ENCODE results near the gene IL17A.
"Not testable (repeated sequence)": the region's sequence is repeated elsewhere in the genome, so short reads cannot be mapped to it uniquely, and the experiment has no call there.

The IL17A gene

GRCh38 chr6:52164319-52165094 is 21.7 kb upstream of the IL17A start:
- DNase-seq (ENCODE audit: low read depth) = no peak

- DNase-seq (ENCODE audit: low read depth) = no peak
Measured at GRCh38 chr6:52167267-52167666, 18.9 kb upstream of the IL17A start.

GRCh38 chr6:52168351-52168750 is 17.8 kb upstream of the IL17A start:
- not testable (repeated sequence) for DNase-seq (ENCODE audit: low read depth)

- DNase-seq (ENCODE audit: low read depth) = no peak
Measured at GRCh38 chr6:52174118-52174517, 12.1 kb upstream of the IL17A start.

- DNase-seq (ENCODE audit: low read depth) = no peak
Measured at GRCh38 chr6:52176550-52176949, 9.6 kb upstream of the IL17A start.

GRCh38 chr6:52177961-52178360 is 8.2 kb upstream of the IL17A start:
- no peak for DNase-seq (ENCODE audit: low read depth)

GRCh38 chr6:52180787-52181558 is 5.2 kb upstream of the IL17A start:
- DNase-seq (ENCODE audit: low read depth) = no peak

GRCh38 chr6:52183131-52183713 is 3.0 kb upstream of the IL17A start:
- DNase-seq (ENCODE audit: low read depth) = no peak

- DNase-seq (ENCODE audit: low read depth) = no peak
Measured at GRCh38 chr6:52186480-52186879, 305 bp downstream of the IL17A start.

- no peak for DNase-seq (ENCODE audit: low read depth)
Measured at GRCh38 chr6:52187098-52187497, 923 bp downstream of the IL17A start.

GRCh38 chr6:52189974-52190373 is 3.8 kb downstream of the IL17A start:
- DNase-seq (ENCODE audit: low read depth) = no peak

- no peak for DNase-seq (ENCODE audit: low read depth)
Measured at GRCh38 chr6:52190409-52190808, 4.2 kb downstream of the IL17A start.

- no peak for DNase-seq (ENCODE audit: low read depth)
Measured at GRCh38 chr6:52191824-52192223, 5.6 kb downstream of the IL17A start.

- DNase-seq (ENCODE audit: low read depth) = no peak
Measured at GRCh38 chr6:52195886-52196285, 9.7 kb downstream of the IL17A start.

- not testable (repeated sequence) for DNase-seq (ENCODE audit: low read depth)
Measured at GRCh38 chr6:52200088-52200487, 13.9 kb downstream of the IL17A start.

- no peak for DNase-seq (ENCODE audit: low read depth)
Measured at GRCh38 chr6:52201046-52201445, 14.9 kb downstream of the IL17A start.

GRCh38 chr6:52201493-52201892 is 15.3 kb downstream of the IL17A start:
- DNase-seq (ENCODE audit: low read depth) = no peak

GRCh38 chr6:52207066-52207465 is 20.9 kb downstream of the IL17A start:
- DNase-seq (ENCODE audit: low read depth) = no peak

- DNase-seq (ENCODE audit: low read depth) = no peak
Measured at GRCh38 chr6:52208612-52209011, 22.4 kb downstream of the IL17A start.

- no peak for DNase-seq (ENCODE audit: low read depth)
Measured at GRCh38 chr6:52209770-52210169, 23.6 kb downstream of the IL17A start.

- no peak for DNase-seq (ENCODE audit: low read depth)
Measured at GRCh38 chr6:52210227-52210626, 24.1 kb downstream of the IL17A start.

GRCh38 chr6:52213127-52213526 is 27.0 kb downstream of the IL17A start:
- DNase-seq (ENCODE audit: low read depth) = no peak

GRCh38 chr6:52215787-52216186 is 29.6 kb downstream of the IL17A start:
- DNase-seq (ENCODE audit: low read depth) = no peak

Measured in CMK (cell line).